Left colon (tissue), 2 donors: ENCODE data around the gene NT5DC1. TPM values are rescaled to one million over a fixed set of nuclear protein-coding genes. Genes with fewer than 3 reads are reported as not detected.
"Not testable (repeated sequence)": the region's sequence is repeated elsewhere in the genome, so short reads cannot be mapped to it uniquely, and the experiment has no call there.

Experiments used
- ATAC-seq: fragments of 200-7000 bp; cut with Tn5 transposase; one replicate; pipeline ENCODE4 v1.9.1; 2020; ENCODE audit warnings: mild to moderate bottlenecking, moderate library complexity
- DNase-seq, 2 donors: peaks; one replicate each; pipeline ENCODE4 v3.0.0-alpha.2; 2020
- intact Hi-C, 2 donors: fragments of 100-400 bp; cut with DNase I in 1 of 2; cut with micrococcal nuclease in 1 of 2; formaldehyde crosslinking; loops; one replicate each; pipeline versions ENCODE4 v1.11.2 to v1.14.0; 2022; cut with DNase I, micrococcal nuclease
- total RNA-seq, 2 donors: library from RNA; stranded (reverse); fragmentation: NEBNext Ultra II Directional; extraction: Animal tissue kit (Norgen Biotek cat#: 25700); gene quantifications; one replicate each; pipeline ENCODE4 v1.2.1, GENCODE V29; 2021
- donor health status: DM: no; HTN: no; CAD: no.
- donor health status: DM: yes; HTN: yes; CAD: no.

The NT5DC1 gene
- total RNA-seq, 2 donors from 2014 or later, result 43.7 to 45.2 TPM

DNA sequence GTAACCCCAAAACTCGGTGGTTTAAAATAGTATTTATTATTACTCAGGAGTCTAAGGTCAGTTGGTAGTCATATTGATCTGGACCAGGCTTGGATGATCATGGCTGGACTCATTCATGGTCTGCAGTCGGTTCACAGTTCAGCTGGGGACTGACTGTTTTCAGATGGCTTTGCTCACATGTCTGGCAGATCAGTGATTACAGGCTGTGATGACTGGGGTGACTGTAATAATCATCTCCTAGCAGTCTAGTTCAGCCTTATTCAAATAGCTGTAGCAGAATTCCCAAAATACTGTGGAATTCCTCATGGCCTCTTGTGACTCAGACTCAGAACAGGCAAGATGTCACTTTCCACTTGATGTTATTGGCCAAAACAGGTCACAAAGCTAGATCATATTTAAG is 16.4 kb upstream of the NT5DC1 start:
- intact Hi-C loops, result no loop called here
- ATAC-seq, result no peak
- DNase-seq, result no peak

DNA sequence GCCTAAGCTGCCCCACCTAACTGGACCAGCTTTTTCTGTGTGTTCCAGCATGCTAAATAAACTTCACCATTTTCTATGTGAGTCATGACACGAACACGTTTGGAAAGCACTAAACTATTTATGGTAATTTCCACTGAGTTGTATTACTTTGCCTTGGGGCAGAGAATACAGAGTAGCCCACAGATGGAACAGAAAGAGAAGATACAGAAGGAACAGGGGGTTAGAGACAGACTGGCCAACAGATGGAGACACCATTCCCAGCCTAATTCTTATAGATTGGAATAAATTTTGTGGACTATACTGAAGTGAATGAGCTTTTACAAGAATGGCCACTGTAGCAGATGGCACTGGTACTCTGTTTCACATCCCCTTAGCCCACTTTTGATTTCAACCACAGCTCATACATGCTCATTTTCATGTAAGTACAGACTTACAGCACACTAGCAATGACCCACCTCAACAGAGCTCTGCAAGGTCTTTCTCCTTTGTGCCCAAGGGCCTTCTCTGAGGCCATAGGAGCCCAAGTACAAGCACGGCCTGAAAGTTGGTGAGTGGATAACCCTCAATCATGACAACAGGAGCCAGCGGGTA is 13.1 kb upstream of the NT5DC1 start:
- ATAC-seq (no peak), DNase-seq (no peak)
- intact Hi-C loops, result no loop called here

DNA sequence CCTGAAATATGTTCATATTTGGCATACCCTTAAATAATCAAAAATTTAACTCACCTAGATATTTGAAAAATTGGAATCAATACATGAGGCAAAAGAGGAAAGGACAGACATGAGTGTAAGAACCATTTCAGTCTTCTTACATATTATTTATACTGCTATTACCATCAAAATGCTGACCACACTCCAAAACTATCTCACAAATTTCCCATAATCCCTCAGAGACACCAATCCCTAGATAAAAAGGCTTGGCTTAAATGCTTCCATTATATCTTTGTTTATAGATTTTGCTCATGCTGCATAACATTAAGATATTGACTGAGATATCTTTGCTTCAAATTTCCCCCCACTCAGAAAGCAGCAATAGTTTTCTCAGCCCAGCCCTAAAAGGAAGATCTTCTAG is 11.7 kb upstream of the NT5DC1 start:
- ATAC-seq, result no peak
- DNase-seq, result no peak
- intact Hi-C loops, result no loop called here

DNA sequence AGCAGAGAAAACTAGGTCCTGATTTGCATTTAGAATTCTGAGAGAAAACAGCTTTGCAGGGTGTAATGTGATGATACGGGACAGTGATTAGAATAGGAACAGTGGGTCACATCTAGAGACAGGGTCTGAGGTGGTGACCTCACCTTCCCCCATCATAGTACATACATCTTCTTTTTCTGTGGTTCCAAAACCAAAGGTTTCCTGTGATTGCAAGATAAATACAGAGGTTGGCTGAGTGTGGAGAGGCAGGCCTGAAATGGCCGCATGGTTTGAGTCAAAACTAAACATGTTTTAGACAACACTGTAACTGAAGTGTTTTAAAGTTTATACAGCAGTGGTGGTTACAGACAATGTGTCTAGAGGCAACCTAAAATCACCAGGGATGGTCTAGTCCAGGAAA is 10.4 kb upstream of the NT5DC1 start:
- ATAC-seq (no peak), DNase-seq (no peak)
- intact Hi-C loops, result no loop called here

DNA sequence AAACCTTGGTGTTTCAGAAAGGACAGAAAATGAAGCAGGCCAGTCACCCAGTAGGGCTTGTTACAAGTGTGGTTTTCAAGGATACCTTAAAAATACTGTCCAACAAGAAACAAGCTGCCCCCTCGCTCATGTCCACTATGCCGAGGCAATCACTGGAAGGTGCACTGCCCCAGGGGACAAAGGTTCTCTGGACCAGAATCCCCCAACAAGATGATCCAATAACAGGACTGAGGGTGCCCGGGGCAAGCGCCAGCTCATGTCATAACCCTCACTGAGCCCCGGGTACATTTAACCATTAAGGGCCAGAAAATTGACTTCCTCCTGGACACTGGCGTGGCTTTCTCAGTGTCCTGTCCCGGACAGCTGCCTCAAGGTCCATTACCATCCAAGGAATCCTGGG is 6.6 kb upstream of the NT5DC1 start:
- no peak for DNase-seq
- no peak for ATAC-seq
- intact Hi-C loops, result no loop called here

DNA sequence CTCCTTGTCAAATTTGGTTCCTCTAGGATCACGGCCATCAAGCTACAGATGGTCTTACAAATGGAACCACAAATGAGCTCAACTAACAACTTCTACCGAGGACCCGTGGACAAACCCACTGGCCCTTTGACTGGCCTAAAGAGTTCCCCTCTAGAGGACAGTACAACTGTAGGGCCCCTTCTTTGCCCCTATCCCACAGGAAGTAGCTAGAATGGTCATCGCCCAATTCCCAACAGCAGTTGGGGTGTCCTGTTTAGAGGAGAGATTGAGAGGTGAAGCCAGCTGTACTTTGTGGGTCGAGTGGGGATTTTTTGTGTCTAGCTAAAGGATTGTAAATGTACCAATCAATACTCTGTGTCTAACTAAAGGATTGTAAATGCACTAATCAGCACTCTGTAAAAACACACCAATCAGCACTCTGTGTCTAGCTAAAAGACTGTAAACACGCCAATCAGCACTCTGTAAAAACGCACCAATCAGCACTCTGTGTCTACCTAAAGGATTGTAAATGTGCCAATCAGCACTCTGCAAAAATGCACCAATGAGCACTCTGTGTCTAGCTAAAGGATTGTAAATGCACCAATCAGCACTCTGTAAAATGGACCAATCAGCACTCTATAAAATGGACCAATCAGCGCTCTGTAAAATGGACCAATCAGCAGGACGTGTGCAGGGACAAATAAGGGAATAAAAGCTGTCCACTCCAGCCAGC is 4.4 kb upstream of the NT5DC1 start:
- DNase-seq, intact Hi-C loops, ATAC-seq: not testable (repeated sequence)

DNA sequence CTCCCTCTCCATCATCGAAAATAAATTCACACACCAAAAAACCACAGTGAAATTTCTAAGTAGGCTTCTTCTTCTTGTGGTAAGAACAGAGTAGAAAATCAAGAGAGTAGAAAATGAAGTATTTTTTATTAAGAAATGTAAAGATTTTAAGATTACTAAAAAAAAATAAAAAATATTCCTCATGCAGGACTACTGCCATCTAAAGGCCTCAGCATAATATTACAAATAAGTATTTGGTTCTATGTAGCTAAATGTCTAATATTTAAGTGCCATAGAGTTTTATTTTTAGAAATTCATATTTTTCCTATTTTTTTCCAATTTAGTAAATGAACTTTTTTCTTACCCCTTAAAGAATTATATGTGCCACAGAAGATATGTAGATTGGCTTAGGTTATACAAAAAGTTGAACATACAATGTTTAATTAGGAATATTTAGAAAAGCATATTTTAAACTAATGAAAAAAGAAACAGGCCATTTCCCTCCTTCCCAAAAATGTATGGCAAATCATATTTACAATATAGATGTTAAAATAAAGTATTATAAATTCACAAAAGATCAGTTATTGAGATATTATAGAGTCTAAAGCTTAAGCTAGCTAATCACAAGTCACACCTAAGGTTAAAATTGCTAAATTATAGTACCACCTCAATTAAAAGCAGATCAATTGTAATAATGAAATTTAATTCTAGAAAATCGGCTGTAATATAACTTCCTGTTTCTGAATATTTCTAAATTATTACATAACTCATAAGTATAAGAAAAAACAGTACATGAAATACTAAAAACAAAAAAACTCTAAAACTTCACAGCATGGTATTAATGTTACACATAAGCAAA is 3.5 kb upstream of the NT5DC1 start:
- DNase-seq, result no peak
- ATAC-seq, result no peak
- intact Hi-C loops, result no loop called here

DNA sequence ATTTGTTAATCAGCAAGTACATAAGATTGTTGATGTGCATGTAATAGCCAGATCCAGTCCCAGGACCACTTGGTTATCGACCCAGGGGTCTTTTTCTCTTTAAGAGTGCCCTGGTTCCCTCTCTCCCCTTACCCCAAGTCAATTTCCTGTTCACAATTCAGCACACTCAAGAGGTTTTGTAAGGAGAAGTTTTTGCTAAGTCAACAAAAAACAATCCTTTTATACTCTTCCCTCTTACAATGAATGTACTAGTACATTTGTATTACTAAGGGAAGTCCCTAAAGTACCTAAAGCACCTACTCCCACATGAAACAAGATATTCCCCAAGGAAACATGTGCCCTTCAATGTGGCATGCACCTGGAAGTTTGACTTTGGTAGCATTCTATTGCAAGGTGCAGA is 1.6 kb upstream of the NT5DC1 start:
- intact Hi-C loops, result no loop called here
- ATAC-seq (no peak), DNase-seq (no peak)

DNA sequence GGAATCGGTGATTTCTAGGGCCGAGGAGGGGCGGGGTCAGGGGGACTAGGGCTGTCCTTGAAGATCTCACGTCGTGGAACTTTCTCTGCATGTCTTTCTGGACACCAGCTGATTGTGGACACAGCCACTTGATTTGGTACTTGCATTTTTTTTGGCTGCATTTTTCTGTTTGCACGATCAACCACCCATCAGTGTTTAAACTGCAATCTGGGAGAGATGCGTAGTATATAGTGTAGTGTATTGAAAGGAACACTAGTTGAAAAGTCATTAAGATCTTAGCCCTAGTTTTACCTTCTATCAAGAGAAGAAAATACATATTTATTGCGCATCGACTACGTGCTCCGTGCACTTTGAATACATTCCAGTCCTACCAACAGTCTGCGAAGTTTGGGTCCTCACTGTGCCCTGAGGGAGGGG is 657 bp downstream of the NT5DC1 start:
- intact Hi-C loops, result loop anchor here in 1 of 2 donors (5.0 kb wide), 1 partner anchor 89 kb away; no protein-coding TSS in a partner anchor
- DNase-seq, result peak; percentile 85 to 87
- ATAC-seq, result peak; percentile 1

DNA sequence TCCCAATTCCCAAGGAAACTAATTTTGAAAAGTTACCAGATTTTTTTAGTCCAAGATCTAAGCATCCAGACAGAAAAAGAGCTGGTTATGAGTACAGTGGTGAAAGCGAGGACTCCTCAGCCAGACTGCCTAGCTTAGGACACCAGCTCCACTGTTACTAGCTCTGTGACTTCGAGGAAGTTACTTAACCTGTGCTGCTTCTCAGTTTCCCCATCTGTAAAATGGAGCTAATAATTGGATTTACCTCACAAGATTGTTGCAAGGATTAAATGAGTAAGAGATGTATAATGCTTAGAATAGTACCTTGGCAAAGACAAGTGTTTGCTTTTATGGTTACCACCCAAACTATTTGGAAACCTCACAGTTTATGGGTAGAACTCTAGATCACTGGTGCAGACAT is 1.1 kb downstream of the NT5DC1 start:
- no peak for ATAC-seq
- intact Hi-C loops, result loop anchor here in 1 of 2 donors (5.0 kb wide), 1 partner anchor 89 kb away; no protein-coding TSS in a partner anchor
- DNase-seq, result no peak

DNA sequence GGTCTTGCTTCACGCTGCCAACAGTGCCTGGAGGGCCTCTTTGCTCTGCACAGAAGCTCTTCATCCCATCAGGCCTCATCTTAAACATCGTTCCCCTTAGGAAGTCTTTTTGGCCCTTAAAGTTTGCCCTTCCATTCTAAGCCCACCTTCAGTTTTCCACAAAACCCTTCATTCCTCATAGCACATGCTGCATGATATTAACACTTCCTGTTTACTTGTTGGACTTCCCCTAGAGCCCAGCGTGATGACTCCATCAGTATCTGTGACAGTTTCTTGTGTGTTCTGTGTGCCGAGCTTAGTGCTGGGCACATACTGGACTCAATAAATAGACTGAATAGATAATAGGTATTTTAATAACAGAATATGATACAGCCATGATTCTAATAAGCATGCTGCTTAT is 2.2 kb downstream of the NT5DC1 start:
- ATAC-seq (no peak), DNase-seq (no peak)
- intact Hi-C loops, result loop anchor here in 1 of 2 donors (5.0 kb wide), 1 partner anchor 91 kb away; no protein-coding TSS in a partner anchor

DNA sequence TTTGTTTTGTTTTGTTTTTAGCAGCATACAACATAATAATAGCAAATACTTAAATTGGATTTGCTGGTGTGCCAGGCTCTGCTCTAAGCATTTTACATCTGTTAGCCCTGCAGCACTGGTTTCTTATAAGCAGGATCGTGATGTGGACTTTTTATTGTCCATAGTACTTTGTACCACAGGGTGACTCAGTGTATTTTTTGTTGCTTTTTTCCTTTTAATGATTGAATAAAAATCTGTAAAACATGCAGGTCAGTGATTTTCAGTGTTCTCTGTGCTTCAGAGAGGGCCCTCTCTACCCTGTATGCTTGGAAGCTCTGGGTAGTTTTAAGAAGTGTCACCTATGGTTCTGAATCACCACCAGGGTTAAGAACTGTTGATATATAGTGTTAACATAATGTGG is 4.0 kb downstream of the NT5DC1 start:
- intact Hi-C loops, result loop anchor here in 1 of 2 donors (5.0 kb wide), 1 partner anchor 92 kb away; no protein-coding TSS in a partner anchor
- ATAC-seq, result no peak
- DNase-seq, result no peak

DNA sequence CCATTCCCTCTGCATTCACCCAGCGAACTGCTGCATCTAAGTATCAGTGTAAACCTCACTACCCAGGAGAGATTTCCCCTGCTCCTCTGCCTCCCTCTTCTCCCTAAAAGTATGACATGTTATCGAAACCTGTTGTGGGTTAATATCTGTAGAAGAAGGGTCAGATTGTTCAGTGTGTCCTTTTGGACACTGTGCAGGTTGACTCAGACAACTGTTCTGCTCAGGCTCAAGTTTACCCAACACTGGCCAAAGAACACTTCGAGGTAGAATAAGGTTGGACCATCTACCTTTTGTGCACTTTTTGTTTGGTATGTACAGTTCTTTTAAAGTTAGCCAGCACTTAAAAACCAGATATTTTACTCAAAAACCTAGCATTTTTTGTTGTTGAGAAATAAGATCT is 4.6 kb downstream of the NT5DC1 start:
- ATAC-seq (no peak), DNase-seq (no peak)
- intact Hi-C loops, result no loop called here

DNA sequence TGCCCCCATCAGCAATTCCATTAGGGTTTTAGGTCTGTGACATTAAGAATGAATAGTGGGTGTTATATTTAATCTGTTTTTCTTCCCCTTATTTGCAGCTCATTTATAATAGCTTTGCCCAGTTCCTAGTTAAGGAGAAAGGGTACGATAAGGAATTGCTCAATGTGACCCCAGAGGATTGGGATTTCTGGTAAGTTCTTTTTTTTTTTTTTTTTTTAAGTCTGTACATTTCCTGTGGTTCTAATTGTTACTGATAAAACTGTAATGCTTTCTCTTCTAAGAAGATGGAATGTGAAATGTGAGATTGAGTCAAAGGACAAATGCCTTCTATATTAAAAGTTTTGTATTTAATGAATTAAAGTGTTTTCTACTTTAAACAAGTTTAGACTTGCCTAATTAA is 5.5 kb downstream of the NT5DC1 start:
- intact Hi-C loops, result no loop called here
- ATAC-seq (no peak), DNase-seq (no peak)

DNA sequence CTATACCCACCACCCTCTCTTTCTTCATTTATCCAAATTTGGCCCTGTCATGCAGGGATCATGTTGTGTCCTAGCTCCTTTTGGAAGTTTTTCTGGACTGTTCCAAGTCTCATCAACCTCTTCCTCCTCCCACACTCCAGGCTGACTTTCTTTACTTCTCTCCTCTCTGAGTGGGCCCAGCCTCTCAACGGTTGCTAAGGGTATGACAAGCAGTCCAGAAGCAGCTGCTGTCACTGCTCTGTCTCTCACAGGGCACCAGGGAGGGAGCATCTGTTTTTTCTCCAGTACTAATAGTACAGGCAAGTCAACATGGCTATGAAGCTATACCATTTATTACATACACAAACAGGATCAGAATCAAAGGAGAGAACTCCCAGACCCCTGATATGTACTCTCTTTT is 8.2 kb downstream of the NT5DC1 start:
- no peak for DNase-seq
- intact Hi-C loops, result no loop called here

DNA sequence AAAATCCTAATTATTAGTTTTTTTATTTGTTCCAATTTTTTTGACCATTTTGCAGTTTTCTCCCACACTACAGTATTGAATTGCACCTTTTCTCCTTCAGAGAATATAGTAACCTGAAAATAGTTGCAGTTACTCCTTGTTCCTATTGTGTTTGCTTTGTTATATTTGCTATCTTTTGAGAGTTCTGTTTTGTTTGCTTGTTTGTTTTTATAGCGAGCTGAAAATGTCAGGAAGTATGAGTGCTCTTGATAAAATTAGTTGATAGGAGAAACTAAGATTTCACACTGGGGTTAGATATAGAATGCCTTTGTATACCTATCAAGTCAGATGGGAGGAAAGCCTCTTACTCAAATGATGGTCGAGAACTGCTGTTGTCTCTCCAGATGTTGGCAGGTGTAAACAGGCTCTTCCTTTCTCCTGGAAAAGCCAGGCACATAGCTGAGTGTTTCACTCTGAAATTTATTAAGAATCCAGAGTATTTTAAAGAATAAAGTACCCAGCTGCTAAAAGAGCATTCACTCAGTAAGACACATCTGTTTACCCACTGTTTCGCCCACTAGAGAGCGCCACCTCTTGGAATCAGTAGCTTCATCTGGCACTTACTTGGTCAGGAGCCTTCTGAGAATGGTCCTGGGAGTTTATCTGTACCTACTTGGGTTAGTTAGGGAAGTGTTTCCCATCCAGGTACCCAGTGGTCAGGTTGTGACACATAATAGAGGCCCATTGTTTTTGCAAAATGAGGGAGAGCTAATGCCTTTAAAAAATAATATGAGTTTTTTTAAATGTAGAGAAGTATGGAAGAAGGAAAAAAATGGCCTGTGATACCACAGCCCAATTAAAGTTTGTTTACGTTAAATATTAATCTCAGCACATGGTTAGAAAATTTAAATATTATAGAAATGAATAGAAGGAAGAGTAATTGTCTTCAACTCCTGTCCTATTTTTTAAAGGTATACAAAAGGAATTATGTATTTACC is 11.2 kb downstream of the NT5DC1 start:
- peak in 1 of 2 donors; percentile 62 for DNase-seq
- ATAC-seq, result peak; percentile 68
- intact Hi-C loops, result no loop called here

More for the DNA sequence above, 8.2 kb downstream of the NT5DC1 start:
- ATAC-seq, result no peak

DNA sequence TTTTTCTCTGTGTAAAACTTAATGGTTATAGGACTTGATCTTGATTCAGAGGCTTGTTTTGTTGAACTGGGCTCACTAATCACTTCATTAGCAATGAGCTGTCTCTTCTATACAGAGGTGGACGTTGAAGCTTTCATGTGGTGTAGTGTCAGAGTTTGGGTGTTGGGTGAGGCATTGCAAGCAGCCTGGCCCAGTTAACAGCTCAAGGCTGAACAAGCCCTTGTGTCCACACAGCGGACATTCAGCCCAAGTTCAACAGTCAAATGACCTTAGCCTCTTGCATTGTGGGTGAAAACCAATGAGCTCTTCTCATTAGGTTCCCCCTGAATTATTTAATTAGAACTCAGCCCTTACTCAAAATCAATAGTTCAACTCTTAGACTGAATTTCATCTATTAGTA is 12.7 kb downstream of the NT5DC1 start:
- DNase-seq, result no peak
- intact Hi-C loops, result no loop called here
- no peak for ATAC-seq

DNA sequence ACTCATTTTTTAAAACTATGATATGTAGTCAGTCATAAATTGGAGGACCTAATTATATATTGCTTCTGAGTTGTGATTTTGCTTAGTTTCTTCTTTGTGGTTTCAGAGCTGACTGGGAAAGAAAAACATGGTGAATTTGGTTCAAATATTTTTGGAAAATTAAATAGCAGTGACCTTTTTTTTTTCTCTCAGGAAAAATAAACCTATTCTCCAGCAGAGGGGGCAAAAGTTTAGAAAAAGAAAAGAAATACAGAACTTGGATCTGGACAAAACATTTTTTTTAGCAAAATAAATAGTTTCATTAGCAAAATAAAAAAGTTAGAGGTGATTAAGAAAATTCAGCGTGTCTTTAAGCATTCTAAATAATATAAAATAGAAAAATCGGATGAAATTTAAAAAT is 15.1 kb downstream of the NT5DC1 start:
- intact Hi-C loops, result no loop called here
- ATAC-seq, result no peak
- DNase-seq, result no peak

DNA sequence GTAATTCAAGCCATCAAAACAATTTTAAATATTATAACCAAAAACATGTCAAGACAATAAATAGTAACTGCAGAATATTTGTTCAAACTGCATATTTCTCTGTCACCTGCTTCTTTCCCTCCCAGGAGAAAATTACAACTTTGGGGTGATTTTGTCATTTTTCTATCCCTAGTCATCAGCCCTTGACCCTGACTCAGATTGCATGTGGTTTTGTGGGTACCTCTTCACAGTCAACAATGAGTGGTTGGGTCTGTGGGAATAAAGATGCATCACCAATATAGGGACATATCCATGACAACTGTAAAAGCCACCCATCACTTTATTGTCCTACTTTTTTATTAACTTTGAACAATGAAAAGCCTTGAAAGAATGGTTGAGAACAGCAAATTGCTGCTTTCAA is 18.0 kb downstream of the NT5DC1 start:
- no peak for ATAC-seq
- intact Hi-C loops, result no loop called here

More for the DNA sequence above, 18.0 kb downstream of the NT5DC1 start:
- no peak for DNase-seq
